ENCODE data around the gene PCDH8. TPM values are rescaled to one million over a fixed set of nuclear protein-coding genes. Genes with fewer than 3 reads are reported as not detected.

The PCDH8 gene
- total RNA-seq = not detected
- not detected for polyA plus RNA-seq
- long read RNA-seq, donor 1 = 0 reads
- long read RNA-seq, donor 2 = 0 reads
- long read RNA-seq, donor 3 = 0 reads
- long read RNA-seq, donor 4 = 0 reads

GRCh38 chr13:52848455-52849195, at the start of gene PCDH8:
Gene PCDH8, minus strand, starts transcription at chr13:52848640. Its CDS starts 204 bp downstream, at chr13:52848436.
- no peak within 1 kb of the TSS for H3K27ac ChIP-seq (ENCODE audit: low read length)
- no peaks in the 10 kb centered on the region for H3K9me3 ChIP-seq (ENCODE audit: control insufficient read depth, low read length)
- H3K4me3 ChIP-seq (ENCODE audit: low read length) = no peak within 1 kb of the TSS
- WGBS = 1% methylated on average over 41 of the region's 41 CpGs
- ATAC-seq = no peak
- peak in 2 of 3 donors; percentile 59 to 63 for DNase-seq
- intact Hi-C loops (cut with DNase I) = no loop called here
- no peaks in the 10 kb centered on the region for H3K27me3 ChIP-seq (ENCODE audit: control insufficient read depth, insufficient read depth)
- H3K4me1 ChIP-seq (ENCODE audit: control insufficient read depth, insufficient read depth, low read length) = peaks cover 2% of the 10 kb centered on the region

- H3K27ac ChIP-seq (ENCODE audit: low read length) = no peak overlapping the region
- DNase-seq (peak in 2 of 3 donors; percentile 40 to 71), ATAC-seq (peak in 1 of 2 donors; percentile 79)
- no peak overlapping the region for H3K4me3 ChIP-seq (ENCODE audit: low read length)
- intact Hi-C loops (cut with DNase I) = no loop called here
- H3K27me3 ChIP-seq (ENCODE audit: control insufficient read depth, insufficient read depth) = no peaks in the 10 kb centered on the region
- no peaks in the 10 kb centered on the region for H3K9me3 ChIP-seq (ENCODE audit: control insufficient read depth, low read length)
- H3K4me1 ChIP-seq (ENCODE audit: control insufficient read depth, insufficient read depth, low read length) = no peaks in the 10 kb centered on the region
- WGBS = 30% methylated on average over 8 of the region's 8 CpGs
These were observed 48.6 kb upstream of the PCDH8 start for GRCh38 chr13:52896827-52897659.

GRCh38 chr13:52894413-52894812, 46.0 kb upstream of the PCDH8 start:
- H3K4me3 ChIP-seq (ENCODE audit: low read length) = no peak overlapping the region
- no peaks in the 10 kb centered on the region for H3K9me3 ChIP-seq (ENCODE audit: control insufficient read depth, low read length)
- no peak for DNase-seq
- 82% methylated on average over 5 of the region's 5 CpGs for WGBS
- no peaks in the 10 kb centered on the region for H3K4me1 ChIP-seq (ENCODE audit: control insufficient read depth, insufficient read depth, low read length)
- ATAC-seq = no peak
- no peaks in the 10 kb centered on the region for H3K27me3 ChIP-seq (ENCODE audit: control insufficient read depth, insufficient read depth)
- intact Hi-C loops (cut with DNase I) = no loop called here
- no peak overlapping the region for H3K27ac ChIP-seq (ENCODE audit: low read length)

GRCh38 chr13:52892925-52893324, 44.5 kb upstream of the PCDH8 start:
- ATAC-seq (no peak), DNase-seq (no peak)
- intact Hi-C loops (cut with DNase I) = no loop called here
- H3K27me3 ChIP-seq (ENCODE audit: control insufficient read depth, insufficient read depth) = no peaks in the 10 kb centered on the region
- H3K4me3 ChIP-seq (ENCODE audit: low read length) = no peak overlapping the region
- H3K4me1 ChIP-seq (ENCODE audit: control insufficient read depth, insufficient read depth, low read length) = no peaks in the 10 kb centered on the region
- no peak overlapping the region for H3K27ac ChIP-seq (ENCODE audit: low read length)
- WGBS = 72% methylated on average over 4 of the region's 4 CpGs
- H3K9me3 ChIP-seq (ENCODE audit: control insufficient read depth, low read length) = no peaks in the 10 kb centered on the region

GRCh38 chr13:52891706-52892105, 43.3 kb upstream of the PCDH8 start:
- H3K9me3 ChIP-seq (ENCODE audit: control insufficient read depth, low read length) = no peaks in the 10 kb centered on the region
- WGBS = 61% methylated on average over 5 of the region's 5 CpGs
- H3K4me3 ChIP-seq (ENCODE audit: low read length) = no peak overlapping the region
- no peaks in the 10 kb centered on the region for H3K4me1 ChIP-seq (ENCODE audit: control insufficient read depth, insufficient read depth, low read length)
- H3K27me3 ChIP-seq (ENCODE audit: control insufficient read depth, insufficient read depth) = no peaks in the 10 kb centered on the region
- intact Hi-C loops (cut with DNase I) = no loop called here
- ATAC-seq (no peak), DNase-seq (no peak)
- H3K27ac ChIP-seq (ENCODE audit: low read length) = no peak overlapping the region

GRCh38 chr13:52887165-52887564, 38.7 kb upstream of the PCDH8 start:
- intact Hi-C loops (cut with DNase I) = no loop called here

GRCh38 chr13:52885141-52885540, 36.7 kb upstream of the PCDH8 start:
- Histone ChIP-seq H3K27ac (ENCODE audit: low read length) (no peak overlapping the region), H3K9me3 (ENCODE audit: control insufficient read depth, low read length) (no peaks in the 10 kb centered on the region), H3K4me1 (ENCODE audit: control insufficient read depth, insufficient read depth, low read length) (no peaks in the 10 kb centered on the region), H3K27me3 (ENCODE audit: control insufficient read depth, insufficient read depth) (no peaks in the 10 kb centered on the region), H3K4me3 (ENCODE audit: low read length) (no peak overlapping the region)
- intact Hi-C loops (cut with DNase I) = no loop called here
- ATAC-seq (no peak), DNase-seq (no peak)
- 56% methylated on average over 5 of the region's 5 CpGs for WGBS

More at GRCh38 chr13:52887165-52887564, 38.7 kb upstream of the PCDH8 start:
- no peak for ATAC-seq
- DNase-seq = no peak
- 72% methylated on average over 1 of the region's 1 CpG for WGBS
- Histone ChIP-seq H3K9me3 (ENCODE audit: control insufficient read depth, low read length) (no peaks in the 10 kb centered on the region), H3K27ac (ENCODE audit: low read length) (no peak overlapping the region), H3K4me1 (ENCODE audit: control insufficient read depth, insufficient read depth, low read length) (no peaks in the 10 kb centered on the region), H3K4me3 (ENCODE audit: low read length) (no peak overlapping the region), H3K27me3 (ENCODE audit: control insufficient read depth, insufficient read depth) (no peaks in the 10 kb centered on the region)

- H3K4me3 ChIP-seq (ENCODE audit: low read length) = no peak overlapping the region
- H3K4me1 ChIP-seq (ENCODE audit: control insufficient read depth, insufficient read depth, low read length) = no peaks in the 10 kb centered on the region
- intact Hi-C loops (cut with DNase I) = no loop called here
- no peaks in the 10 kb centered on the region for H3K9me3 ChIP-seq (ENCODE audit: control insufficient read depth, low read length)
- WGBS = 39% methylated on average over 7 of the region's 7 CpGs
- H3K27me3 ChIP-seq (ENCODE audit: control insufficient read depth, insufficient read depth) = no peaks in the 10 kb centered on the region
- ATAC-seq (peak in 1 of 2 donors; percentile 33), DNase-seq (no peak)
- H3K27ac ChIP-seq (ENCODE audit: low read length) = no peak overlapping the region
These were observed 36.1 kb upstream of the PCDH8 start for GRCh38 chr13:52884429-52885010.

GRCh38 chr13:52882785-52883184, 34.3 kb upstream of the PCDH8 start:
- no peak for DNase-seq
- Histone ChIP-seq H3K4me3 (ENCODE audit: low read length) (no peak overlapping the region), H3K27me3 (ENCODE audit: control insufficient read depth, insufficient read depth) (peaks cover 2% of the 10 kb centered on the region), H3K27ac (ENCODE audit: low read length) (no peak overlapping the region), H3K4me1 (ENCODE audit: control insufficient read depth, insufficient read depth, low read length) (no peaks in the 10 kb centered on the region), H3K9me3 (ENCODE audit: control insufficient read depth, low read length) (no peaks in the 10 kb centered on the region)
- ATAC-seq = no peak
- intact Hi-C loops (cut with DNase I) = no loop called here
- 62% methylated on average over 2 of the region's 2 CpGs for WGBS

- 27% methylated on average over 6 of the region's 6 CpGs for WGBS
- intact Hi-C loops (cut with DNase I) = no loop called here
- Histone ChIP-seq H3K4me3 (ENCODE audit: low read length) (no peak overlapping the region), H3K9me3 (ENCODE audit: control insufficient read depth, low read length) (no peaks in the 10 kb centered on the region), H3K27me3 (ENCODE audit: control insufficient read depth, insufficient read depth) (peaks cover 2% of the 10 kb centered on the region), H3K4me1 (ENCODE audit: control insufficient read depth, insufficient read depth, low read length) (no peaks in the 10 kb centered on the region), H3K27ac (ENCODE audit: low read length) (no peak overlapping the region)
- ATAC-seq = no peak
- no peak for DNase-seq
These were observed 31.7 kb upstream of the PCDH8 start for GRCh38 chr13:52879950-52880741.

All from right cardiac atrium (tissue), 5 donors.